ENCODE results near the gene BSN. TPM values are rescaled to one million over a fixed set of nuclear protein-coding genes. Genes with fewer than 3 reads are reported as not detected.

The BSN gene
- total RNA-seq, 1 donor from 2014 or later, result under 0.01 TPM

- no peak for DNase-seq
Observed at GRCh38 chr3:49628249-49628648, 74.0 kb downstream of the BSN start.

- DNase-seq, result no peak
Observed at GRCh38 chr3:49629451-49629850, 75.2 kb downstream of the BSN start.

GRCh38 chr3:49629866-49630265 is 75.6 kb downstream of the BSN start:
- DNase-seq, result no peak

GRCh38 chr3:49630784-49631183 is 76.5 kb downstream of the BSN start:
- no peak for DNase-seq

GRCh38 chr3:49634736-49635135 is 80.5 kb downstream of the BSN start:
- DNase-seq, result no peak

GRCh38 chr3:49636883-49637609 is 82.8 kb downstream of the BSN start:
- DNase-seq, result no peak

GRCh38 chr3:49638445-49638844 is 84.2 kb downstream of the BSN start:
- DNase-seq, result no peak

GRCh38 chr3:49639551-49639950 is 85.3 kb downstream of the BSN start:
- no peak for DNase-seq

GRCh38 chr3:49641292-49641691 is 87.0 kb downstream of the BSN start:
- DNase-seq, result no peak

- DNase-seq, result no peak
Observed at GRCh38 chr3:49641921-49642707, 87.8 kb downstream of the BSN start.

GRCh38 chr3:49642708-49643145 is 88.5 kb downstream of the BSN start:
- no peak for DNase-seq

GRCh38 chr3:49644684-49645083 is 90.4 kb downstream of the BSN start:
- no peak for DNase-seq

- DNase-seq, result no peak
Observed at GRCh38 chr3:49646236-49646635, 92.0 kb downstream of the BSN start.

- DNase-seq, result no peak
Observed at GRCh38 chr3:49647741-49648140, 93.5 kb downstream of the BSN start.

GRCh38 chr3:49648354-49649019 is 94.2 kb downstream of the BSN start:
- DNase-seq, result no peak

GRCh38 chr3:49649576-49649975 is 95.3 kb downstream of the BSN start:
- no peak for DNase-seq

GRCh38 chr3:49650177-49650576 is 95.9 kb downstream of the BSN start:
- no peak for DNase-seq

GRCh38 chr3:49650637-49651036 is 96.4 kb downstream of the BSN start:
- DNase-seq, result no peak

- DNase-seq, result no peak
Observed at GRCh38 chr3:49652218-49652902, 98.1 kb downstream of the BSN start.

GRCh38 chr3:49652903-49653415 is 98.7 kb downstream of the BSN start:
- no peak for DNase-seq

- no peak for DNase-seq
Observed at GRCh38 chr3:49653621-49654020, 99.3 kb downstream of the BSN start.

GRCh38 chr3:49654176-49654825 is 100.0 kb downstream of the BSN start:
- no peak for DNase-seq

Measured in dermis blood vessel endothelial cell (primary cell).